A673 (cell line): ENCODE data around the gene ACTL7A.

Experiments
- CTCF ChIP-seq: fragments of 300-800, 200-600 bp; sonication (generic); conservative IDR thresholded peaks from 2 replicates; pipeline ENCODE4 v1.5.1; 2017; ENCODE audit warnings: low read depth, mild to moderate bottlenecking, antibody characterized with exemption, low read length, moderate library complexity, mixed read lengths
- EZH2 ChIP-seq: fragments of 200-600 bp; sonication (generic); IDR thresholded peaks from 2 replicates; pipeline ENCODE4 v1.6.1; 2017; ENCODE audit warnings: borderline replicate concordance, low read depth, mild to moderate bottlenecking, mixed read lengths, antibody characterized with exemption, low read length; ENCODE audit not compliant: poor library complexity, severe bottlenecking

DNA sequence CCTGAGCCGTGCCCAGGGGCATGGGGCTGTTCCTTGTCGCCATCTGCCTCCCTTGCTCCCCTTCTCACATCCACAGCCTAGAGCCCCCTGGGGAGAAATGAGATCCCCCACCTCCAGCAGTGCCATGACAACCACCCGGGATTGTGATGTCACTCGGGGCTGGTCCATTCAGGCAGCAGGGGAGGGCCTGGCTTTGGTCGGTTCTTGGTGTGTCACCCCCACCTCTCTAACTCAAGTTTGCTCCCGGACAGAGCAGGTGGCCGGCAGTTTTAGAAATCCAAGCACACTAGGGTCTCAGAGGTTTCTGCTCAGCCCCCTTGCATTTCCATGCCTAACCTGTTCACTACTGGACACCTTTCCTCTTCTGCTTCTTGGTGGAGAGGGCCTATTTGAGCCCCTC, 6.2 kb upstream of the ACTL7A start, which contains the start of gene ACTL7B:
- TF ChIP-seq CTCF (no peak), EZH2 (no peak)
